K562 (cell line): ENCODE data around the gene TPCN1. TPM values are rescaled to one million over a fixed set of nuclear protein-coding genes. Genes with fewer than 3 reads are reported as not detected.

Source experiments
- ATAC-seq: fragments of 200-7000 bp; cut with Tn5 transposase; 3 replicates; pipeline ENCODE4 v1.9.1; 2020; ENCODE audit warnings: moderate library complexity
- BruUV-seq: library from RNA; stranded (reverse); fragments of 400-500 nt; replicated peaks from 2 replicates; lab custom pipeline; 2021; lab: Mats Ljungman, UMichigan
- CTCF ChIA-PET: fragments of 300-600 bp; formaldehyde crosslinking; extraction: SDS; loops from one replicate; lab custom pipeline; 2021; ENCODE audit warnings: low intra/inter-chr PET ratio; lab: Yijun Ruan, JAX
- POLR2A ChIA-PET: fragments of 300-600, 350-650 bp; sonication (Branson Sonifier 250); formaldehyde crosslinking; extraction: SDS; loops from one replicate; lab custom pipeline; 2021; ENCODE audit warnings: antibody characterized with exemption, inconsistent platforms; lab: Yijun Ruan, JAX
- DNase-seq, 4 experiments: peaks; one replicate each; pipeline versions ENCODE4 v3.0.0 to v3.0.0-alpha.2; 2011 to 2018; ENCODE audit warnings: low spot score in 3 of 4, mixed read lengths in 3 of 4; ENCODE audit errors: extremely low read depth in 1 of 4
- FAIRE-seq: peaks from 2 replicates; lab custom pipeline; 2011; peaks lifted over from hg19 to GRCh38; lab: Jason Lieb, UNC
- H2AFZ ChIP-seq: 2 replicates; pipeline ENCODE4 v1.6.0; 2011; ENCODE audit warnings: low read depth, low read length, control low read depth, inconsistent platforms
- H3K27ac ChIP-seq: fragments of 200-600 bp; 3 replicates; pipeline ENCODE4 v1.8.0; 2011; ENCODE audit warnings: low read depth, mild to moderate bottlenecking, control low read depth, inconsistent platforms, low read length, moderate library complexity, mixed read lengths; ENCODE audit errors: extremely low read depth
- H3K27me3 ChIP-seq, 2 experiments: fragments of 300-600 bp in 1 of 2; 2 replicates in 1 of 2; 3 replicates in 1 of 2; pipeline versions ENCODE4 v1.6.0 to v1.8.0; 2011; ENCODE audit warnings: inconsistent platforms in 2 of 2, low read length in 2 of 2, mild to moderate bottlenecking in 1 of 2, mixed read lengths in 1 of 2, moderate library complexity in 1 of 2; ENCODE audit not compliant: control insufficient read depth in 2 of 2, insufficient read depth in 2 of 2
- H3K36me3 ChIP-seq: fragments of 300-600 bp; 3 replicates; pipeline ENCODE4 v1.8.0; 2011; ENCODE audit warnings: mild to moderate bottlenecking, low read length, inconsistent platforms; ENCODE audit not compliant: control insufficient read depth, insufficient read depth
- H3K4me1 ChIP-seq, 2 experiments: fragments of 200-600 bp in 1 of 2; replicated peaks in 1 of 2; 2 replicates in 1 of 2; 3 replicates in 1 of 2; pipeline versions ENCODE4 v1.5.1 to v1.8.0; 2011; ENCODE audit warnings: inconsistent platforms in 2 of 2, low read length in 2 of 2, mild to moderate bottlenecking in 1 of 2, mixed read lengths in 1 of 2, moderate library complexity in 1 of 2; ENCODE audit not compliant: control insufficient read depth in 2 of 2, insufficient read depth in 2 of 2
- H3K4me2 ChIP-seq: 2 replicates; pipeline ENCODE4 v1.6.1; 2011; ENCODE audit warnings: low read length, control low read depth, inconsistent platforms, mixed read lengths; ENCODE audit not compliant: insufficient read depth
- H3K4me3 ChIP-seq: fragments of 200-600 bp; sonication (generic), shearing (Covaris generic); 2 replicates; pipeline ENCODE4 v1.5.1; 2016; ENCODE audit warnings: control low read depth, inconsistent platforms
- H3K79me2 ChIP-seq: fragments of 200-600 bp; 3 replicates; pipeline ENCODE4 v1.8.0; 2011; ENCODE audit warnings: low read length, inconsistent platforms; ENCODE audit not compliant: control insufficient read depth, insufficient read depth
- H3K9ac ChIP-seq, 2 experiments: 2 replicates each; pipeline versions ENCODE4 v1.6.0 to v1.6.1; 2011; ENCODE audit warnings: low read depth in 2 of 2, low read length in 2 of 2, control low read depth in 1 of 2, inconsistent platforms in 1 of 2, mild to moderate bottlenecking in 1 of 2, mixed read lengths in 1 of 2; ENCODE audit not compliant: insufficient read depth in 1 of 2
- H3K9me1 ChIP-seq: one replicate; pipeline ENCODE4 v1.6.0; 2011; ENCODE audit warnings: inconsistent platforms, mild to moderate bottlenecking, low read length, moderate library complexity; ENCODE audit not compliant: control insufficient read depth, insufficient read depth
- H3K9me3 ChIP-seq: replicated peaks from 2 replicates; pipeline ENCODE4 v1.5.1; 2011; ENCODE audit warnings: low read depth, low read length, inconsistent platforms; ENCODE audit not compliant: control insufficient read depth, insufficient read depth
- H4K20me1 ChIP-seq: replicated peaks from 2 replicates; pipeline ENCODE4 v1.6.1; 2011; ENCODE audit warnings: low read length, inconsistent platforms, mixed read lengths; ENCODE audit not compliant: control insufficient read depth, insufficient read depth
- CEBPB ChIP-seq: fragments of 450-650 bp; IDR thresholded peaks from 2 replicates; pipeline ENCODE4 v1.6.1; 2016; ENCODE audit warnings: missing genetic modification characterization, missing compliant biosample characterization
- JUND ChIP-seq, 2 experiments: IDR thresholded peaks; 2 replicates in 1 of 2; 3 replicates in 1 of 2; pipeline ENCODE4 v1.6.1; 2011; ENCODE audit warnings: borderline replicate concordance in 2 of 2, low read depth in 2 of 2, low read length in 2 of 2, improper control_type of control experiment in 1 of 2, missing biosample characterization in 1 of 2, missing genetic modification characterization in 1 of 2, missing genetic modification reagents in 1 of 2
- NCOA2 ChIP-seq, 2 experiments: fragments of 450-650 bp; IDR thresholded peaks; 2 replicates each; pipeline ENCODE4 v1.6.1; 2018; ENCODE audit warnings: mild to moderate bottlenecking in 2 of 2, moderate library complexity in 1 of 2; ENCODE audit not compliant: partially characterized antibody in 2 of 2
- NEUROD1 ChIP-seq: fragments of 150-350 bp; IDR thresholded peaks from 2 replicates; pipeline ENCODE4 v1.6.1; 2014; ENCODE audit warnings: borderline replicate concordance, low read length, low read depth; ENCODE audit not compliant: partially characterized antibody
- RBM25 ChIP-seq: fragments of 200-400 bp; formaldehyde crosslinking; IDR thresholded peaks from 2 replicates; pipeline ENCODE4 v1.6.1; 2018; ENCODE audit warnings: low read length, low read depth, moderate library complexity; ENCODE audit not compliant: severe bottlenecking
- SNIP1 ChIP-seq: fragments of 450-650 bp; IDR thresholded peaks from 2 replicates; pipeline ENCODE4 v1.7.1; 2017; ENCODE audit warnings: low read depth, mild to moderate bottlenecking
- TAF7 ChIP-seq: fragments of 450-650 bp; IDR thresholded peaks from 2 replicates; pipeline ENCODE4 v1.6.1; 2016; ENCODE audit warnings: missing genetic modification characterization, missing compliant biosample characterization
- WGBS: fragments of 100-300 bp; shearing (Covaris generic); methylation state at CpG from one replicate; pipeline ENCODE4 v1.1.6; 2016; ENCODE audit warnings: low coverage, mixed read lengths; ENCODE audit not compliant: insufficient coverage; ENCODE audit errors: missing lambda C conversion rate; 5-methylcytosine and 5-hydroxymethylcytosine counted together
- in situ Hi-C: fragments of 300-500 bp; cut with MboI; formaldehyde crosslinking; loops from 4 replicates; pipeline ENCODE4 v1.15.0; 2018; ENCODE audit warnings: inconsistent platforms, mixed read lengths
- intact Hi-C: fragments of 100-400 bp; cut with micrococcal nuclease; formaldehyde crosslinking; loops from 2 replicates; pipeline ENCODE4 v1.14.2; 2022
- polyA plus RNA-seq, 8 experiments: library from polyadenylated mRNA; depleted of rRNA in 4 of 8; stranded (reverse) in 5 of 8; unstranded in 3 of 8; fragments of >200 nt; fragmentation: Nextera tagmentation in 2 of 8; fragmentation: Illumina TruSeq in 1 of 8; extraction: Ambion mirVana in 2 of 8; extraction: Trizol in 1 of 8; gene quantifications; 2 replicates each; pipeline versions ENCODE4 v1.2.1 to v1.2.3, GENCODE V29; 2011 to 2014; ENCODE audit warnings: inconsistent platforms in 1 of 8, missing spikeins in 1 of 8
- total RNA-seq, 7 experiments: library from RNA; depleted of rRNA in 6 of 7; stranded (reverse); fragments of >200 nt in 6 of 7; fragmentation: Illumina TruSeq in 2 of 7; extraction: Trizol in 2 of 7; gene quantifications; 2 replicates each; pipeline versions ENCODE4 v1.2.1 to v1.2.3, GENCODE V29; 2011 to 2021; ENCODE audit warnings: low replicate concordance in 1 of 7
- TF ChIP-seq, protein P1 (sequence below), 2 experiments: fragments of 450-650 bp; conservative IDR thresholded peaks; 2 replicates each; pipeline ENCODE4 v1.6.1; 2017; ENCODE audit warnings: mild to moderate bottlenecking in 2 of 2, moderate library complexity in 2 of 2
- TF ChIP-seq, protein P2 (sequence below), 2 experiments: fragments of 450-650 bp; IDR thresholded peaks; 2 replicates each; pipeline ENCODE4 v1.6.1; 2018; ENCODE audit warnings: mild to moderate bottlenecking in 2 of 2, low read depth in 1 of 2; ENCODE audit not compliant: partially characterized antibody in 2 of 2

Gene TPCN1
- total and polyA plus RNA-seq, 9 of the 15 experiments (the other 6 are each of a cell fraction or from before 2014, with no cell fraction given) = 0.80 to 23.8 (median 7.4) TPM

- TF ChIP-seq, protein P1, sequence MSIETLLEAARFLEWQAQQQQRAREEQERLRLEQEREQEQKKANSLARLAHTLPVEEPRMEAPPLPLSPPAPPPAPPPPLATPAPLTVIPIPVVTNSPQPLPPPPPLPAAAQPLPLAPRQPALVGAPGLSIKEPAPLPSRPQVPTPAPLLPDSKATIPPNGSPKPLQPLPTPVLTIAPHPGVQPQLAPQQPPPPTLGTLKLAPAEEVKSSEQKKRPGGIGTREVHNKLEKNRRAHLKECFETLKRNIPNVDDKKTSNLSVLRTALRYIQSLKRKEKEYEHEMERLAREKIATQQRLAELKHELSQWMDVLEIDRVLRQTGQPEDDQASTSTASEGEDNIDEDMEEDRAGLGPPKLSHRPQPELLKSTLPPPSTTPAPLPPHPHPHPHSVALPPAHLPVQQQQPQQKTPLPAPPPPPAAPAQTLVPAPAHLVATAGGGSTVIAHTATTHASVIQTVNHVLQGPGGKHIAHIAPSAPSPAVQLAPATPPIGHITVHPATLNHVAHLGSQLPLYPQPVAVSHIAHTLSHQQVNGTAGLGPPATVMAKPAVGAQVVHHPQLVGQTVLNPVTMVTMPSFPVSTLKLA (conservative IDR thresholded peaks at IDR 0.05) = 0 out of 4 replicates have a peak, but pooled peaks have one; percentile 27 to 38
- TF ChIP-seq SNIP1 = 0 out of 2 replicates have a peak, but pooled peaks have one; percentile 25
- peak; percentile 33; the same call in 1 of the 2 replicates for TF ChIP-seq CEBPB (tag)
- peak; percentile 54 for TF ChIP-seq RBM25
These were observed 112.9 kb downstream of the TPCN1 start (continued) for GRCh38 chr12:113333877-113334785.

DNA sequence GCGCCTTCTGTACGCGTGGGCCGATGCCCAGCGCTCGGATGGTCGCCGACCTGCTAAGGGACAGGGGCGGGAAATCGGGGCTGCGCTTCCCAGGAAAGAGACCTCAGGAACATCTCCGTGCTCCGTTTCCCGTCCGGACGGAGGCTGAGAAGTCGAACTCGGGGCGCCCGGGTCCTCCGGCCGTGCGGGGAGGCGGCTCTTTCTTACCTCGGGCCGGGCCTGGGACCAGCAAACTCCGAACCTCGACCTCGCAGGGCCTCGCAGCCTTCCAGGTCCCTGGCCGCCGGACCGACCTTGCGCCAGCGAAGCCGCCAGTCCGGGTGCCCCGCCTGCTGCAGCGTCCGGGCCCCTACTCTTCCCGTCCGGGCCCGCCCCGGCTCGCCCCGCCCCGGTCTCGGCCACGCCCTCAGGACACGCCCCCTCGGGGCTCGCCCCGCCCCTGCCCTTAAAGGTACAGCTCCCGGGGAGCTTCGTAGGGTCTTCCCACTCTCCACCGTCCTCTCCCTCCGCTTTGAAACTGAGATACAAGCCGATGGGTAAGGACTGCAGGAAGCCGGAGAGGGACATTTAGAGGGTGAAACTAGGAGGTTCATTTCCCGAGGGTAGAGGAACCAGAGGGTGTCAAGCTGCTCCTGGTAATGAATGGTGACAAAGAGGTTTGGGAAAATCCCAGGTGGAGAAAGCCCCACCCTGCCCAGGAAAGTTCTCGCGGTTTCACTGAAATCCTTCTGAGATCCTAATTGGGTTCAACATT, 113.7 kb downstream of the TPCN1 start, which contains the start of gene SLC8B1:
SLC8B1 (minus strand) TSS at position 324 of the 754 bp plus-strand sequence. CDS start 2,231 bp downstream, outside the sequence.
- peak; percentile 70 for FAIRE-seq
- TF ChIP-seq TAF7 = no peak
- no peak for TF ChIP-seq NCOA2 (IDR thresholded peaks at IDR 0.05; ENCODE audit: partially characterized antibody in 2 of 2)
- peak; percentile 53 for TF ChIP-seq NEUROD1
- TF ChIP-seq, protein P2, sequence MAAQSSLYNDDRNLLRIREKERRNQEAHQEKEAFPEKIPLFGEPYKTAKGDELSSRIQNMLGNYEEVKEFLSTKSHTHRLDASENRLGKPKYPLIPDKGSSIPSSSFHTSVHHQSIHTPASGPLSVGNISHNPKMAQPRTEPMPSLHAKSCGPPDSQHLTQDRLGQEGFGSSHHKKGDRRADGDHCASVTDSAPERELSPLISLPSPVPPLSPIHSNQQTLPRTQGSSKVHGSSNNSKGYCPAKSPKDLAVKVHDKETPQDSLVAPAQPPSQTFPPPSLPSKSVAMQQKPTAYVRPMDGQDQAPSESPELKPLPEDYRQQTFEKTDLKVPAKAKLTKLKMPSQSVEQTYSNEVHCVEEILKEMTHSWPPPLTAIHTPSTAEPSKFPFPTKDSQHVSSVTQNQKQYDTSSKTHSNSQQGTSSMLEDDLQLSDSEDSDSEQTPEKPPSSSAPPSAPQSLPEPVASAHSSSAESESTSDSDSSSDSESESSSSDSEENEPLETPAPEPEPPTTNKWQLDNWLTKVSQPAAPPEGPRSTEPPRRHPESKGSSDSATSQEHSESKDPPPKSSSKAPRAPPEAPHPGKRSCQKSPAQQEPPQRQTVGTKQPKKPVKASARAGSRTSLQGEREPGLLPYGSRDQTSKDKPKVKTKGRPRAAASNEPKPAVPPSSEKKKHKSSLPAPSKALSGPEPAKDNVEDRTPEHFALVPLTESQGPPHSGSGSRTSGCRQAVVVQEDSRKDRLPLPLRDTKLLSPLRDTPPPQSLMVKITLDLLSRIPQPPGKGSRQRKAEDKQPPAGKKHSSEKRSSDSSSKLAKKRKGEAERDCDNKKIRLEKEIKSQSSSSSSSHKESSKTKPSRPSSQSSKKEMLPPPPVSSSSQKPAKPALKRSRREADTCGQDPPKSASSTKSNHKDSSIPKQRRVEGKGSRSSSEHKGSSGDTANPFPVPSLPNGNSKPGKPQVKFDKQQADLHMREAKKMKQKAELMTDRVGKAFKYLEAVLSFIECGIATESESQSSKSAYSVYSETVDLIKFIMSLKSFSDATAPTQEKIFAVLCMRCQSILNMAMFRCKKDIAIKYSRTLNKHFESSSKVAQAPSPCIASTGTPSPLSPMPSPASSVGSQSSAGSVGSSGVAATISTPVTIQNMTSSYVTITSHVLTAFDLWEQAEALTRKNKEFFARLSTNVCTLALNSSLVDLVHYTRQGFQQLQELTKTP (IDR thresholded peaks at IDR 0.05; ENCODE audit: low read depth in 1 of 2, partially characterized antibody in 2 of 2) = no peak
- no peak for TF ChIP-seq JUND (IDR thresholded peaks at IDR 0.05; ENCODE audit: borderline replicate concordance, low read depth, low read length)
- no peak for TF ChIP-seq JUND (tag; IDR thresholded peaks at IDR 0.05; ENCODE audit: borderline replicate concordance, low read depth, low read length)

More for the DNA sequence above, 113.7 kb downstream of the TPCN1 start, which contains the start of gene SLC8B1:
- H3K79me2 ChIP-seq = peaks cover 18% of the 10 kb centered on the region
- H3K9me1 ChIP-seq = no peaks in the 10 kb centered on the region
- intact Hi-C loops (loop anchor here (1.0 kb wide), 1 partner anchor 23 kb away; the partner anchor contains the start of gene PLBD2), in situ Hi-C loops (no loop called here)
- DNase-seq (peak; percentile 86 to 98 (median 96)), ATAC-seq (peak; percentile 98)
- CTCF ChIA-PET = interaction anchor here (0.7 kb wide), 1 partner anchor 342 kb away, joined by 3 read pairs; no protein-coding TSS in a partner anchor
- peak within 1 kb of the TSS; percentile 95 for H3K4me2 ChIP-seq
- H3K9ac ChIP-seq = peak within 1 kb of the TSS; percentile 77 to 93
- H3K27me3 ChIP-seq = no peaks in the 10 kb centered on the region
- H3K9me3 ChIP-seq = no peaks in the 10 kb centered on the region
- WGBS = under 1% methylated on average over 52 of the region's 62 CpGs
- H2AFZ ChIP-seq = peak within 1 kb of the TSS; percentile 98
- H3K36me3 ChIP-seq = peaks cover 30% of the 10 kb centered on the region; the same call in 2 of the 3 replicates
- H3K27ac ChIP-seq = peak within 1 kb of the TSS; percentile 80
- H3K4me3 ChIP-seq = peak within 1 kb of the TSS; percentile 60
- no peaks in the 10 kb centered on the region for H4K20me1 ChIP-seq
- POLR2A ChIA-PET = interaction anchor here (0.6 to 2.4 kb wide), 7 partner anchors 11 to 569 kb away, joined by 3 to 9 read pairs (median 3); partner anchors contain the start of gene PLBD2
- H3K4me1 ChIP-seq = peaks cover 22 to 24% of the 10 kb centered on the region in 2 experiments
- BruUV-seq = no TSS peak
